K562 (cell line): ENCODE data around the gene TMEM163. TPM values are rescaled to one million over a fixed set of nuclear protein-coding genes. Genes with fewer than 3 reads are reported as not detected.

Source experiments
- ARID3B ChIP-seq: fragments of 250-450 bp; sonication (Bioruptor Pico); IDR thresholded peaks from 2 replicates; pipeline ENCODE4 v1.4.0; 2020; ENCODE audit warnings: borderline replicate concordance
- FOSL1 ChIP-seq: fragments of 200-800 bp; sonication (Bioruptor generic); conservative IDR thresholded peaks from 2 replicates; pipeline ENCODE4 v1.6.1; 2016; ENCODE audit warnings: missing genetic modification characterization, missing compliant biosample characterization
- MCM7 ChIP-seq, 2 experiments: fragments of 450-650 bp; IDR thresholded peaks; 2 replicates each; pipeline ENCODE4 v1.6.1; 2016 to 2018
- MEIS2 ChIP-seq: fragments of 450-650 bp; IDR thresholded peaks from 2 replicates; pipeline ENCODE4 v1.6.1; 2014; ENCODE audit warnings: mild to moderate bottlenecking; ENCODE audit not compliant: partially characterized antibody
- MLLT1 ChIP-seq, 2 experiments: fragments of 450-650 bp; IDR thresholded peaks; 2 replicates each; pipeline ENCODE4 v1.6.1; 2016
- PKNOX1 ChIP-seq: fragments of 450-650 bp; IDR thresholded peaks from 2 replicates; pipeline ENCODE4 v1.6.1; 2016
- RBFOX2 ChIP-seq: fragments of 200-400 bp; formaldehyde crosslinking; IDR thresholded peaks from 2 replicates; pipeline ENCODE4 v1.6.1; 2017; ENCODE audit warnings: low read depth, mild to moderate bottlenecking, low read length, moderate library complexity
- SMC3 ChIP-seq: conservative IDR thresholded peaks from 2 replicates; pipeline ENCODE4 v1.6.1; 2011; ENCODE audit warnings: low read depth, low read length, improper control_type of control experiment; ENCODE audit not compliant: insufficient read depth
- SP2 ChIP-seq: IDR thresholded peaks from 2 replicates; pipeline ENCODE4 v1.6.1; 2011; ENCODE audit warnings: mild to moderate bottlenecking, low read depth, low read length, moderate library complexity; ENCODE audit not compliant: poor library complexity, severe bottlenecking; ENCODE audit errors: extremely low read depth
- STAT5B ChIP-seq: fragments of 250-450 bp; sonication (Bioruptor Pico); IDR thresholded peaks from 2 replicates; pipeline ENCODE4 v1.8.0; 2021; ENCODE audit warnings: mild to moderate bottlenecking, inconsistent platforms
- THRAP3 ChIP-seq: fragments of 450-650 bp; IDR thresholded peaks from 2 replicates; pipeline ENCODE4 v1.6.1; 2016; ENCODE audit warnings: mild to moderate bottlenecking, inconsistent platforms, borderline replicate concordance
- XRCC4 ChIP-seq: IDR thresholded peaks from one replicate; pipeline ENCODE4 v1.6.1; 2011; ENCODE audit not compliant: insufficient read depth, insufficient read length; ENCODE audit errors: extremely low read depth
- ZBTB40 ChIP-seq, 2 experiments: fragments of 450-650 bp in 1 of 2; sonication (generic) in 1 of 2; formaldehyde crosslinking in 1 of 2; IDR thresholded peaks; 2 replicates each; pipeline versions ENCODE4 v1.7.1 to v1.9.0; 2016 to 2022; ENCODE audit warnings: inconsistent platforms in 1 of 2, mild to moderate bottlenecking in 1 of 2, missing genetic modification reagents in 1 of 2
- ZNF24 ChIP-seq: fragments of 450-650 bp; IDR thresholded peaks from 2 replicates; pipeline ENCODE4 v1.6.1; 2016
- polyA plus RNA-seq, 8 experiments: library from polyadenylated mRNA; depleted of rRNA in 4 of 8; stranded (reverse) in 5 of 8; unstranded in 3 of 8; fragments of >200 nt; fragmentation: Nextera tagmentation in 2 of 8; fragmentation: Illumina TruSeq in 1 of 8; extraction: Ambion mirVana in 2 of 8; extraction: Trizol in 1 of 8; gene quantifications; 2 replicates each; pipeline versions ENCODE4 v1.2.1 to v1.2.3, GENCODE V29; 2011 to 2014; ENCODE audit warnings: inconsistent platforms in 1 of 8, missing spikeins in 1 of 8
- total RNA-seq, 7 experiments: library from RNA; depleted of rRNA in 6 of 7; stranded (reverse); fragments of >200 nt in 6 of 7; fragmentation: Illumina TruSeq in 2 of 7; extraction: Trizol in 2 of 7; gene quantifications; 2 replicates each; pipeline versions ENCODE4 v1.2.1 to v1.2.3, GENCODE V29; 2011 to 2021; ENCODE audit warnings: low replicate concordance in 1 of 7

The TMEM163 gene
- total and polyA plus RNA-seq, 9 of the 15 experiments (the other 6 are each of a cell fraction or from before 2014, with no cell fraction given): 0.04 to 0.68 (median 0.16) TPM; not detected in 3

GRCh38 chr2:134706587-134707329, 12.0 kb downstream of the TMEM163 start (continued):
- no peak for TF ChIP-seq ZNF24
- TF ChIP-seq PKNOX1: no peak
- no peak for TF ChIP-seq MLLT1 (IDR thresholded peaks at IDR 0.05)
- TF ChIP-seq ZBTB40 (IDR thresholded peaks at IDR 0.05): 0 out of 2 replicates have a peak, but pooled peaks have one; percentile 23
- TF ChIP-seq ZBTB40 (CRISPR knock-in tag; IDR thresholded peaks at IDR 0.05): 0 out of 2 replicates have a peak, but pooled peaks have one; percentile 27
- TF ChIP-seq SP2: no peak
- TF ChIP-seq RBFOX2: peak; percentile 23; the same call in 1 of the 2 replicates
- TF ChIP-seq XRCC4: no peak
- TF ChIP-seq FOSL1 (tag): peak; percentile 52; the same call in 1 of the 2 replicates
- no peak for TF ChIP-seq STAT5B (CRISPR knock-in tag)
- no peak for TF ChIP-seq SMC3
- no peak for TF ChIP-seq MEIS2
- no peak for TF ChIP-seq ARID3B (CRISPR knock-in tag)
- no peak for TF ChIP-seq THRAP3
- no peak for TF ChIP-seq MCM7 (IDR thresholded peaks at IDR 0.05)
